GM18909 (cell line): ENCODE measurements around the gene CUL4A.
A peak's percentile ranks its signal among the peaks of the same experiment; 100 is the strongest.
"Not testable (repeated sequence)": the region's sequence is repeated elsewhere in the genome, so short reads cannot be mapped to it uniquely, and the experiment has no call there.

Experiments
- ATAC-seq: cut with Tn5 transposase; IDR thresholded peaks from one replicate; pipeline ENCODE4 v1.9.1; 2021; ENCODE audit warnings: mild to moderate bottlenecking; ENCODE audit not compliant: unreplicated experiment, poor library complexity

Gene CUL4A

GRCh38 chr13:113209336-113209758 is at the start of gene CUL4A:
Gene CUL4A, plus strand, starts transcription at chr13:113209613. Its CDS starts 15 bp downstream, at chr13:113209628.
- peak; percentile 43 for ATAC-seq

- ATAC-seq, result no peak
These were observed 49.7 kb upstream of the CUL4A start for GRCh38 chr13:113159701-113160100.

DNA sequence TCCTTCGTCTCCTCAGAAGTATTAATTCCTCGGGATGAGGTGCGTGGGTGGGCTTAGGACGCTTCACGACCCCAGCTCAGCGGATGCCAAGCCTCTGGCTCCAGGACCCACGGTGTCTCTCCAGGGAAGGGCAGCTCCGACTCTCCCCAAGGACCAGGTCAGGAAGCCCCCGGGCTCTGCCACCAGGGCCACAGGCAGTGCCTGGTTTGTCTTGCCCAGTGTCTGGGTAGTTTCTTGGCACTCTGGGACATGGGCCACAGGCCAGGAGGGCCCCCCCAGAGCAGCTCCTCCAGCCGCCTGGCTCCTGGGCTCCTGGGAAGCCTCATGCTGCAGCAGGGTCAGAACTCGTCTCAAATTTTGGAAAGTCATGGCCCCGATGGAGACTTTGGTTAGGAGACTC is 48.4 kb upstream of the CUL4A start:
- no peak for ATAC-seq

DNA sequence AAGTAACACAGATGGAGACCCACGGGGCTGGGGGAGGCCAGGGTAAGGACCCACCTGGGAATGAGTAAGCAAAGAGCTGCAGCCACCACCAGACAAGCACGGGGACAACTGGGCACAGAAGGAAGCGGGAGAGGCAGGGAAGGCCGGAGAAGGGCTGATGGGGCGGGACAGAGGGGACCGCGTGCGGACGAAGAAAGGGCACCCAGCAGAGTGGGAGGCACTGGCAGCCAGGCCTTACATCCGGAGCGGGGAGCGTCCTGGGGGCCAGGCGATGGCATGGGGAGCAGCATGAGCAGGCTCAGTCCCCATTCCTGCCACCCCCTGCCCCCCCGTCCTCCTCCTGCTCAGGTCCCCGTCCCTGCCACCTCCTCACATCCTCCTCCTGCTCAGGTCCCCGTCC is 48.0 kb upstream of the CUL4A start:
- no peak for ATAC-seq

GRCh38 chr13:113161975-113162374 is 47.4 kb upstream of the CUL4A start:
- ATAC-seq, result not testable (repeated sequence)

GRCh38 chr13:113162783-113163685 is 46.4 kb upstream of the CUL4A start:
- no peak for ATAC-seq

DNA sequence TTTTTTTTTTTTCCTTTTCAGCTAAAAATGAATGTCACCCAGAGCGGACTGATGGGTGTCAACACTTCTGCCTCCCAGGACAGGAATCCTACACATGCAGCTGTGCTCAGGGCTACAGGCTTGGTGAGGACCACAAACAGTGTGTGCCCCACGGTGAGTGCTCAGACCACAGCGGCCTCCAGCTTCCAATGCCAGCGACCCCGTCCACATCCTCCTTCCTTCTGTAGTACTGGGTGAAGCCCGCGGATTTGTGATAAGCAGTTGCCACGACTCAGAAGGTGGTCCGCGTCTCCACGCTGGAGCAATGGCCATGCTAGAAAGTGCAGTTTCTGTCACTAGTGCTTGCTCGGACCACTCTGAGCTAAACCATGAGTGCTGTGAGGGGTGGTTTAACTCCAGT is 44.9 kb upstream of the CUL4A start:
- ATAC-seq, result no peak

GRCh38 chr13:113166266-113166665 is 43.1 kb upstream of the CUL4A start:
- ATAC-seq, result no peak

- no peak for ATAC-seq
These were observed 42.7 kb upstream of the CUL4A start for GRCh38 chr13:113166681-113167080.

- ATAC-seq, result no peak
These were observed 42.3 kb upstream of the CUL4A start for GRCh38 chr13:113167155-113167554.

DNA sequence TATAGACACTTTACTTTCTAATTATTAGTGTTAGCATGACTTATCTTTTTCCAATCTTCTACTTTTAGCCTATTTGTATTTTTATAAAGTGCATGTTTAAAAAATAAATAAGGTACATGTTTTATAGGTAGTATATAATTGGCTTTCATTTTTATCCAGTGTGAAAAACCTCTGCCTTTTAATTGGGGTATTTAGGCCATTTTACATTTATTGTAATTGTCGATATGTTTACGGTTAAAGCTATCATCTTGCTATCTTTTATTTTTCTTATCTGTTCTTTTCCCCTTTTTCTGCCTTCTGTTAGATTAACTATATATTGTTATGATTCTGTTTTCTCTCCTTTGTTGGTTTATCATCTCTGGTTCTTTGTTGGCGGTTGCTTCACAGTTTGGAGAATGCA is 41.8 kb upstream of the CUL4A start:
- no peak for ATAC-seq

GRCh38 chr13:113168211-113168610 is 41.2 kb upstream of the CUL4A start:
- ATAC-seq, result no peak

- no peak for ATAC-seq
These were observed 39.8 kb upstream of the CUL4A start for GRCh38 chr13:113169277-113170272.

GRCh38 chr13:113170511-113170910 is 38.9 kb upstream of the CUL4A start:
- no peak for ATAC-seq

DNA sequence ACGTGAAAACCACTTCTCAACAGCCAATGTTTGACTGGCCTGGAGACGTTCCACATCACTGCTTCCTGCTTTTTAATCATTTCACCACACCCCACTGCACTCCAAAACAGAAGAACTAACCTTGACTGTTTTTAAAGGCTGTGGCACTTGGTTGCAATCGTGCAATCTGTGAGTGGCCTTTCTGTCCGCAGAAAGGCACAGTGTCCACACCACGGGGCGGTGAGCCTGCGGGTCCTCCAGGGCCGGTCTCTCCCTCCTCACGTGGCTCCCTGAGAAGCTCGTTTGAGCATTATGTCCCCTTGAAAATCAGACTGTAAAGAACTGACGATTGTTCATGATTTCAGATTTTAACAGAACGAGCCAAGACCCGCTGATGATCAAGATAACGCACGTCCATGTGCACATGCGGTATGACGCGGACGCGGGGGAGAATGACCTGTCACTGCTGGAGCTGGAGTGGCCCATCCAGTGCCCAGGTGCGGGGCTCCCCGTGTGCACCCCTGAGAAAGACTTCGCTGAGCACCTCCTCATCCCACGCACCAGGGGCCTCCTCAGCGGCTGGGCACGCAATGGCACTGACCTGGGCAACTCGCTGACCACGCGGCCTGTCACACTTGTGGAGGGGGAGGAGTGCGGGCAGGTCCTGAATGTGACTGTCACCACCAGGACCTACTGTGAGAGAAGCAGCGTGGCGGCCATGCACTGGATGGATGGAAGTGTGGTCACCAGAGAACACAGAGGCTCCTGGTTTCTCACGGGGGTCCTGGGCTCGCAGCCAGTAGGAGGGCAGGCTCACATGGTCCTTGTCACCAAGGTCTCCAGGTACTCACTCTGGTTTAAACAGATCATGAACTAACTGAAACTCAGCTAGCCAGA is 37.9 kb upstream of the CUL4A start:
- ATAC-seq, result no peak

GRCh38 chr13:113172419-113172926 is 36.9 kb upstream of the CUL4A start:
- no peak for ATAC-seq

DNA sequence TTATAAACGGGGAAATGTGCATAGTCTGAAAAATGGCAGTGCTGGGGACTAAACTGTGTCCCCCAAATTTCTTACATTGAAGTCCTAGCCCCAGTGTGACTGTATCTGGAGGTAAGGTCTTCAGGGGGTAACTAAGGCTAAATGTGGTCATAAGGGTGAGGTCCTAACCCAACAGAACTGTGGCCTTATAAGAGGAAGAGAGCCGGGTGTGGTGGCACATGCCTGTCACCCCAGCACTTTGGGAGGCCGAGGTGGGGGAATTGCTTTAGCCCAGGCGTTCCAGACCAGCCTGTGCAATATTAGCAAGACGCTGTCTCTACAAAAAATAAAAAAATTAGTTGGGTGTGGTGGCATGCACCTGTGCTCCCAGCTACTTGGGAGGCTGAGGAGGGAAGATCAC is 33.1 kb upstream of the CUL4A start:
- ATAC-seq, result no peak

DNA sequence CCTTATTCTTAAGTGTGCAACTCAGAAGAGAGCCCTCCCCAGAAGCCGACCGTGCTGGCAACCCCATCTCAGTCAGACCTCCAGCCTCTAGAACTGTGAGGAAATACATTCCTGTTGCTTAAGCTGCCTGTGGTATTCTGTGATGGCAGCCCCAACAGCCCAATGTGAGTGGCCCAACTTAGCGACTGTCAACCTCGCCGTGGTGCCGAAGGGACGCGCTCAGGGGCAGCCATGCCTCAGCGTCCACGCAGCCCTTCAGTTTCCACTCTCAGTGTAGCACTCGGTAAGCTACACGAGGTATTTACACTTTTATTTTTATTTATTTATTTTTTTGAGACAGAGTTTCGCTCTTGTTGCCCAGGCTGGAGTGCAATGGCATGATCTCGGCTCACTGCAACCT is 32.6 kb upstream of the CUL4A start:
- no peak for ATAC-seq

DNA sequence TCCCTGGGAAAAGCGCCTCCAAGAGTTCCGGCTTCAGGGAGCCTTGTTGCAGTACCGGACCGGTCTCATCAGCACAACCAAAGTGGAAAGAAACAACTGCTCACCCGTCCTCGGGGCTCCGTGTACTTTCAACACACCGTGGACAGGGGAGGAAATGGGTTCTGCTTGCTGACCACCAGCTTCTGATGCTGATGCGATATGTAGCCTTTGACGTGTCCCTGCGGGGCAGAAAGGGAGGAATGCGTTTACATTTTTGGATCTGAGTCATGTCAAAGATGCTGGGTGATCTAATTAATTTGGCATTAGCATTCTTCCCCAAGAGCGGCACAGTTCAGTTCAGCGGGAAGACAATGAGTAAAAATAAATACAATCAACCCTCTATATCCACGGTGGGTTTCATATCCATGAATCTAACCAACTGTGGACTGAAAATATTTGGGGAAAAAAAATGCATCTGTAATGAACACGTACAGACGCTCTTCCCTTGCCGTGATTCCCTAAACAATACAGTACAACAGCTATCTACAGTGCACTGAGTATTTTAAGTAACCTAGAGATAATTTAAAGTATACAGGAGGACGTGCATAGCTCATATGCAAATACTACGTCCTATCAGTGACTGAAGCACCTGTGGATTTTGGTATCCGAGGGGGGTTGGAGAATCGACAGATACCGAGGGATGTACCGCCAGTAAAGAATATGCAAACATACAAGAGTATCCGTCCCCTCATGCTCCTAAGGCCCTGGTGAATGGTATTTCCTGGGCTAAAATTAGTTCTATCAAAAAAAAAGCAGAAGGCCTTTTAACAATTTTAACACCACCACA is 31.1 kb upstream of the CUL4A start:
- ATAC-seq, result no peak
